IMR-90 (cell line): Measurements from ENCODE around the gene SLC9A1. TPM values are rescaled to one million over a fixed set of nuclear protein-coding genes. Genes with fewer than 3 reads are reported as not detected.
A peak's percentile ranks its signal among the peaks of the same experiment; 100 is the strongest.

Source experiments
- ATAC-seq: fragments of 200-7000 bp; cut with Tn5 transposase; 2 replicates; pipeline ENCODE4 v1.9.1; 2020; ENCODE audit warnings: low read depth, mild to moderate bottlenecking, moderate library complexity
- BruUV-seq: library from RNA; stranded (reverse); fragments of 400-500 nt; replicated peaks from 2 replicates; lab custom pipeline; 2021; lab: Mats Ljungman, UMichigan
- CTCF ChIA-PET: fragments of 300-600 bp; formaldehyde crosslinking; extraction: SDS; loops from one replicate; lab custom pipeline; 2021; ENCODE audit warnings: antibody characterized with exemption; lab: Yijun Ruan, JAX
- POLR2A ChIA-PET: fragments of 300-600 bp; sonication (Branson Sonifier 250); formaldehyde crosslinking; loops from one replicate; lab custom pipeline; 2022; ENCODE audit warnings: antibody characterized with exemption; ENCODE audit not compliant: unreplicated experiment; lab: Charles Lee
- DNase-seq: peaks from one replicate; pipeline ENCODE4 v3.0.0; 2013
- H2AFZ ChIP-seq: replicated peaks from 2 replicates; pipeline ENCODE3; 2013; ENCODE audit warnings: low read length, mild to moderate bottlenecking; ENCODE audit not compliant: poor library complexity
- H2AK5ac ChIP-seq: 2 replicates; pipeline ENCODE4 v1.6.1; 2013; ENCODE audit warnings: low read depth, low read length, inconsistent platforms
- H2AK9ac ChIP-seq: replicated peaks from 2 replicates; pipeline ENCODE3; 2013; ENCODE audit warnings: mild to moderate bottlenecking, low read depth, low read length, moderate library complexity; ENCODE audit not compliant: poor library complexity
- H2BK120ac ChIP-seq: 2 replicates; pipeline ENCODE4 v1.6.1; 2013; ENCODE audit warnings: low read depth, low read length, inconsistent platforms
- H2BK15ac ChIP-seq: 3 replicates; pipeline ENCODE4 v1.6.1; 2013; ENCODE audit warnings: low read depth, low read length, inconsistent platforms
- H2BK20ac ChIP-seq: 2 replicates; pipeline ENCODE4 v1.6.1; 2013; ENCODE audit warnings: low read depth, mild to moderate bottlenecking, inconsistent platforms, low read length, moderate library complexity
- H2BK5ac ChIP-seq: 2 replicates; pipeline ENCODE4 v1.6.1; 2013; ENCODE audit warnings: mild to moderate bottlenecking, low read depth, low read length, inconsistent platforms; ENCODE audit not compliant: poor library complexity, severe bottlenecking
- H3K14ac ChIP-seq: replicated peaks from 2 replicates; pipeline ENCODE4 v1.6.1; 2013; ENCODE audit warnings: low read depth, low read length, inconsistent platforms
- H3K18ac ChIP-seq: 2 replicates; pipeline ENCODE4 v1.6.1; 2013; ENCODE audit warnings: low read depth, low read length, control low read depth
- H3K23ac ChIP-seq: 2 replicates; pipeline ENCODE4 v1.6.1; 2013; ENCODE audit warnings: low read depth, low read length, inconsistent platforms
- H3K27ac ChIP-seq: 2 replicates; pipeline ENCODE4 v1.5.1; 2013; ENCODE audit warnings: mild to moderate bottlenecking, control low read depth, low read length; ENCODE audit not compliant: insufficient read depth
- H3K27me3 ChIP-seq: 2 replicates; pipeline ENCODE4 v1.6.1; 2013; ENCODE audit warnings: low read length; ENCODE audit not compliant: control insufficient read depth, insufficient read depth
- H3K36me3 ChIP-seq: 2 replicates; pipeline ENCODE4 v1.6.1; 2013; ENCODE audit warnings: low read length, mixed read lengths; ENCODE audit not compliant: control insufficient read depth, insufficient read depth
- H3K4ac ChIP-seq: 2 replicates; pipeline ENCODE4 v1.6.1; 2013; ENCODE audit warnings: low read depth, low read length, inconsistent platforms
- H3K4me1 ChIP-seq: 2 replicates; pipeline ENCODE4 v1.6.1; 2013; ENCODE audit warnings: low read length, mixed read lengths; ENCODE audit not compliant: control insufficient read depth, insufficient read depth
- H3K4me2 ChIP-seq: 2 replicates; pipeline ENCODE4 v1.6.1; 2013; ENCODE audit warnings: low read depth, mild to moderate bottlenecking, control low read depth, low read length, moderate library complexity
- H3K4me3 ChIP-seq: 2 replicates; pipeline ENCODE4 v1.5.1; 2013; ENCODE audit warnings: low read depth, mild to moderate bottlenecking, control low read depth, low read length, moderate library complexity; ENCODE audit not compliant: insufficient read depth
- H3K56ac ChIP-seq: 2 replicates; pipeline ENCODE4 v1.6.1; 2013; ENCODE audit warnings: low read length, inconsistent platforms; ENCODE audit not compliant: insufficient read depth; ENCODE audit errors: extremely low read depth
- H3K79me1 ChIP-seq, 2 experiments: 2 replicates each; pipeline ENCODE4 v1.6.1; 2013; ENCODE audit warnings: low read length in 2 of 2, inconsistent platforms in 1 of 2, low read depth in 1 of 2
- H3K9ac ChIP-seq: 2 replicates; pipeline ENCODE4 v1.6.1; 2013; ENCODE audit warnings: low read depth, low read length, control low read depth
- H3K9me1 ChIP-seq: 2 replicates; pipeline ENCODE4 v1.6.1; 2013; ENCODE audit warnings: low read length, inconsistent platforms; ENCODE audit not compliant: insufficient read depth
- H3K9me3 ChIP-seq: 2 replicates; pipeline ENCODE4 v1.6.1; 2013; ENCODE audit warnings: low read length; ENCODE audit not compliant: control insufficient read depth, insufficient read depth
- H4K20me1 ChIP-seq: 2 replicates; pipeline ENCODE4 v1.6.1; 2013; ENCODE audit warnings: low read length, inconsistent platforms; ENCODE audit not compliant: insufficient read depth
- H4K5ac ChIP-seq: 2 replicates; pipeline ENCODE4 v1.6.1; 2013; ENCODE audit warnings: mild to moderate bottlenecking, low read depth, low read length, control low read depth
- H4K8ac ChIP-seq, 2 experiments: 2 replicates each; pipeline ENCODE4 v1.6.1; 2013; ENCODE audit warnings: low read depth in 2 of 2, low read length in 2 of 2, control low read depth in 1 of 2, inconsistent platforms in 1 of 2
- H4K91ac ChIP-seq: 2 replicates; pipeline ENCODE4 v1.6.1; 2013; ENCODE audit warnings: low read depth, low read length, inconsistent platforms; ENCODE audit not compliant: insufficient read depth
- BHLHE40 ChIP-seq: fragments of 150-350 bp; IDR thresholded peaks from 2 replicates; pipeline ENCODE4 v1.6.1; 2016; ENCODE audit warnings: mild to moderate bottlenecking, low read depth, low read length
- CHD1 ChIP-seq: IDR thresholded peaks from 2 replicates; pipeline ENCODE4 v1.6.1; 2012; ENCODE audit warnings: low read depth, low read length, improper control_type of control experiment
- MAZ ChIP-seq: IDR thresholded peaks from 2 replicates; pipeline ENCODE4 v1.6.1; 2012; ENCODE audit warnings: low read depth, mild to moderate bottlenecking, low read length, improper control_type of control experiment, moderate library complexity, borderline replicate concordance
- MXI1 ChIP-seq: IDR thresholded peaks from 2 replicates; pipeline ENCODE4 v1.6.1; 2012; ENCODE audit warnings: low read depth, mild to moderate bottlenecking, low read length, moderate library complexity, borderline replicate concordance
- POLR2A ChIP-seq: IDR thresholded peaks from 2 replicates; pipeline ENCODE4 v1.6.1; 2012; ENCODE audit warnings: mild to moderate bottlenecking, low read depth, low read length
- RCOR1 ChIP-seq: IDR thresholded peaks from 2 replicates; pipeline ENCODE4 v1.6.1; 2012; ENCODE audit warnings: mild to moderate bottlenecking, low read length, improper control_type of control experiment; ENCODE audit not compliant: insufficient replicate concordance
- SMC3 ChIP-seq: fragments of 150-350 bp; IDR thresholded peaks from 2 replicates; pipeline ENCODE4 v1.6.1; 2016; ENCODE audit warnings: low read depth, mild to moderate bottlenecking, antibody characterized with exemption, low read length, moderate library complexity
- WGBS, 2 experiments: methylation state at CpG; one replicate each; pipeline versions ENCODE4 v1.1.5 to v1.1.7; 2013; ENCODE audit warnings: missing lambda C conversion rate in 2 of 2; ENCODE audit not compliant: insufficient read length in 1 of 2; ENCODE audit errors: extremely low coverage in 2 of 2; 5-methylcytosine and 5-hydroxymethylcytosine counted together
- dilution Hi-C: fragments of 300-500 bp; cut with HindIII; formaldehyde crosslinking; loops from one replicate; pipeline ENCODE4 v1.14.3; 2018; ENCODE audit warnings: low sequenced_read_pairs; ENCODE audit not compliant: unreplicated experiment
- in situ Hi-C: fragments of 300-500 bp; cut with MboI; formaldehyde crosslinking; loops from 3 replicates; pipeline ENCODE4 v1.14.3; 2019; ENCODE audit warnings: low sequenced_read_pairs, inconsistent platforms, mixed read lengths
- intact Hi-C: fragments of 100-400 bp; cut with micrococcal nuclease; formaldehyde crosslinking; loops from 2 replicates; pipeline ENCODE4 v1.10.0; 2022
- polyA plus RNA-seq, 3 experiments: library from polyadenylated mRNA; depleted of rRNA; stranded (reverse); fragments of >200 nt; gene quantifications; 2 replicates each; pipeline ENCODE4 v1.2.3, GENCODE V29; 2012; ENCODE audit warnings: low replicate concordance in 1 of 3
- total RNA-seq: library from RNA; depleted of rRNA; stranded (reverse); fragments of >200 nt; gene quantifications from 2 replicates; pipeline ENCODE4 v1.2.3, GENCODE V29; 2012
- TF ChIP-seq, protein P1 (sequence below): fragments of 150-350 bp; IDR thresholded peaks from 2 replicates; pipeline ENCODE4 v1.6.1; 2017; ENCODE audit warnings: mild to moderate bottlenecking, antibody characterized with exemption, low read length, low read depth
- TF ChIP-seq, protein P2 (sequence below): fragments of 150-350 bp; IDR thresholded peaks from 2 replicates; pipeline ENCODE4 v1.6.1; 2016; ENCODE audit warnings: low read depth, mild to moderate bottlenecking, low read length, moderate library complexity, borderline replicate concordance

SLC9A1 gene
- total and polyA plus RNA-seq, 2 of the 4 experiments (the other 2 are of a cell fraction), result 2.0 to 21.2 TPM

DNA sequence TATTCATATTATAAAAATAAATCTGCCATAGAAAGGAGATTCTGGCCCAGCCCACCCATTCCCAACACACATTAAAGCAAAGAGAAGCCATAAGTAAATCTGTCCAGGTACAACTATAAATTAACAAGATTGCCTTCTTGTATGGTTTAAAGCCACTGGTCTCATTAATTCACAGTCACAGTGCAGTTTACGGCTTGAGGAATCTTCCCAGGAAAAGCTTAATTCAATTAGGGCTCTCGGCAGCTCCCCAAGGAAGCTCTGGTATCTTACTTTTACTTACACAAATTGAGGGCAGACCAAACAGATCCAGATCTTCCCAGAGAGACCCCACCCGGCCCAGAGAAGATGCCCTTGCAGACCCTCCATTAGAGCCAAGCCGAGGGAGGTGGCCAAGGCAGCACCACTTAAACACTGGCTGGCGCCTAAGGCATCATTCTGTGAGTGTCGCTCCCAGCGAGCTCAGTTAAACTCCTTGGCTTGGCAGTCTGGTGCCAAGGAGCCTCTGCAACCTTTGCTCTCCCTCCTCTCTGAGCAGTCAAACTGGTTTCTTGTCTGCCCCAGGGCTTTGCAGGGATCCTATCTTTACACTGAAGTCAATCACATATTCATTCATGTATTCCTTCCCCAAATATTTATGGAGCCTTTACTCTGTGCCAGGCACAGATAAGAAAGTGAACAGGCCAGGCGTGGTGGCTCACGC lies 10.7 kb downstream of the SLC9A1 start:
- in situ Hi-C loops (no loop called here), dilution Hi-C loops (no loop called here), intact Hi-C loops (no loop called here)
- no peak overlapping the region for H2BK20ac ChIP-seq
- no peak overlapping the region for H3K23ac ChIP-seq
- ChIA-PET POLR2A (no interaction called here), CTCF (interaction anchor here (0.6 to 0.7 kb wide), 2 partner anchors 32 to 156 kb away, joined by 4 to 5 read pairs; no protein-coding TSS in a partner anchor)
- no peak overlapping the region for H3K56ac ChIP-seq
- H3K4me2 ChIP-seq, result no peak overlapping the region
- no peaks in the 10 kb centered on the region for H3K9me3 ChIP-seq
- peaks cover 54% of the 10 kb centered on the region; the same call in 1 of the 2 replicates for H4K20me1 ChIP-seq
- BruUV-seq, result no TSS peak
- peaks cover 21% of the 10 kb centered on the region for H3K4me1 ChIP-seq
- H2BK5ac ChIP-seq, result no peak overlapping the region
- 100% methylated on average over 3 of the region's 9 CpGs; no CpG with 5 or more reads in 1 of the 2 experiments for WGBS, 2 experiments
- no peak overlapping the region for H3K27ac ChIP-seq
- ATAC-seq, result no peak
- H3K9me1 ChIP-seq, result peaks cover 25% of the 10 kb centered on the region
- no peak overlapping the region for H3K4me3 ChIP-seq
- H3K36me3 ChIP-seq, result no peaks in the 10 kb centered on the region
- no peak for TF ChIP-seq POLR2A
- no peak for TF ChIP-seq RCOR1
- TF ChIP-seq, protein P1, sequence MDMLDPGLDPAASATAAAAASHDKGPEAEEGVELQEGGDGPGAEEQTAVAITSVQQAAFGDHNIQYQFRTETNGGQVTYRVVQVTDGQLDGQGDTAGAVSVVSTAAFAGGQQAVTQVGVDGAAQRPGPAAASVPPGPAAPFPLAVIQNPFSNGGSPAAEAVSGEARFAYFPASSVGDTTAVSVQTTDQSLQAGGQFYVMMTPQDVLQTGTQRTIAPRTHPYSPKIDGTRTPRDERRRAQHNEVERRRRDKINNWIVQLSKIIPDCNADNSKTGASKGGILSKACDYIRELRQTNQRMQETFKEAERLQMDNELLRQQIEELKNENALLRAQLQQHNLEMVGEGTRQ, result no peak
- TF ChIP-seq BHLHE40, result no peak
- TF ChIP-seq CHD1, result no peak
- TF ChIP-seq, protein P2, sequence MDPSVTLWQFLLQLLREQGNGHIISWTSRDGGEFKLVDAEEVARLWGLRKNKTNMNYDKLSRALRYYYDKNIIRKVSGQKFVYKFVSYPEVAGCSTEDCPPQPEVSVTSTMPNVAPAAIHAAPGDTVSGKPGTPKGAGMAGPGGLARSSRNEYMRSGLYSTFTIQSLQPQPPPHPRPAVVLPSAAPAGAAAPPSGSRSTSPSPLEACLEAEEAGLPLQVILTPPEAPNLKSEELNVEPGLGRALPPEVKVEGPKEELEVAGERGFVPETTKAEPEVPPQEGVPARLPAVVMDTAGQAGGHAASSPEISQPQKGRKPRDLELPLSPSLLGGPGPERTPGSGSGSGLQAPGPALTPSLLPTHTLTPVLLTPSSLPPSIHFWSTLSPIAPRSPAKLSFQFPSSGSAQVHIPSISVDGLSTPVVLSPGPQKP, result no peak
- no peak for TF ChIP-seq MXI1
- no peak for TF ChIP-seq MAZ
- TF ChIP-seq SMC3, result no peak
- no peaks in the 10 kb centered on the region for H3K27me3 ChIP-seq
- peak overlapping the region; percentile 38; the same call in 1 of the 2 replicates for H2AK5ac ChIP-seq
- H2AFZ ChIP-seq, result no peak overlapping the region
- H3K4ac ChIP-seq, result no peak overlapping the region
- no peak overlapping the region for H2BK15ac ChIP-seq
- H4K8ac ChIP-seq, result no peak overlapping the region
- no peak overlapping the region for H3K9ac ChIP-seq
- H2AK9ac ChIP-seq, result no peak overlapping the region
- H3K18ac ChIP-seq, result no peak overlapping the region
- H2BK120ac ChIP-seq, result no peak overlapping the region
- H3K14ac ChIP-seq, result no peak overlapping the region
- no peak overlapping the region for H4K91ac ChIP-seq
- no peak for DNase-seq
- H4K5ac ChIP-seq, result no peak overlapping the region
- peaks cover 23 to 92% of the 10 kb centered on the region in 2 experiments for H3K79me1 ChIP-seq
